H1 (cell line): Measurements from ENCODE around the gene FPGS. TPM values are rescaled to one million over a fixed set of nuclear protein-coding genes. Genes with fewer than 3 reads are reported as not detected.

ENCODE experiments used
- CTCF ChIA-PET: fragments of 300-600 bp; sonication (Branson Sonifier 250); formaldehyde crosslinking; loops from one replicate; lab custom pipeline; 2021; ENCODE audit not compliant: partially characterized antibody; lab: Charles Lee
- POLR2A ChIA-PET: fragments of 300-600 bp; sonication (Branson Sonifier 250); formaldehyde crosslinking; loops from one replicate; lab custom pipeline; 2021; ENCODE audit warnings: inconsistent platforms; ENCODE audit not compliant: partially characterized antibody; lab: Charles Lee
- DNase-seq, 2 experiments: peaks; one replicate each; pipeline versions ENCODE4 v3.0.0 to v3.0.0-alpha.2; 2010 to 2022; ENCODE audit warnings: low spot score in 2 of 2, low read depth in 1 of 2, mixed read lengths in 1 of 2
- FAIRE-seq: peaks from 2 replicates; lab custom pipeline; 2011; peaks lifted over from hg19 to GRCh38; lab: Jason Lieb, UNC
- H2AFZ ChIP-seq: 2 replicates; pipeline ENCODE4 v1.8.1; 2012; ENCODE audit warnings: low read length, inconsistent platforms
- H2AK5ac ChIP-seq: 2 replicates; pipeline ENCODE4 v1.6.1; 2013; ENCODE audit warnings: low read depth, low read length
- H2BK120ac ChIP-seq: replicated peaks from 2 replicates; pipeline ENCODE3; 2013; ENCODE audit warnings: low read depth, low read length, inconsistent platforms
- H2BK12ac ChIP-seq: 2 replicates; pipeline ENCODE4 v1.6.1; 2013; ENCODE audit warnings: low read depth, low read length
- H2BK15ac ChIP-seq: 2 replicates; pipeline ENCODE4 v1.6.1; 2013; ENCODE audit warnings: low read length
- H2BK20ac ChIP-seq: 2 replicates; pipeline ENCODE4 v1.6.1; 2013; ENCODE audit warnings: low read length
- H2BK5ac ChIP-seq: 2 replicates; pipeline ENCODE4 v1.6.1; 2013; ENCODE audit warnings: low read depth, low read length
- H3K14ac ChIP-seq: 2 replicates; pipeline ENCODE4 v1.6.1; 2013; ENCODE audit warnings: inconsistent platforms; ENCODE audit not compliant: insufficient read length
- H3K18ac ChIP-seq: 2 replicates; pipeline ENCODE4 v1.6.1; 2013; ENCODE audit warnings: low read length; ENCODE audit errors: extremely low read depth
- H3K23ac ChIP-seq: 2 replicates; pipeline ENCODE4 v1.6.1; 2013; ENCODE audit warnings: inconsistent platforms; ENCODE audit not compliant: insufficient read length
- H3K23me2 ChIP-seq: 2 replicates; pipeline ENCODE4 v1.6.1; 2013; ENCODE audit warnings: low read depth, low read length
- H3K27ac ChIP-seq: 2 replicates; pipeline ENCODE4 v1.6.1; 2011; ENCODE audit warnings: low read depth, low read length, inconsistent platforms
- H3K27me3 ChIP-seq, 4 experiments: replicated peaks in 1 of 4; 1 replicate in 1 of 4; 2 replicates in 3 of 4; pipeline versions ENCODE4 v1.6.1 to v1.8.1; 2011 to 2013; ENCODE audit warnings: low read length in 3 of 4, mild to moderate bottlenecking in 3 of 4, inconsistent platforms in 2 of 4, mixed read lengths in 2 of 4, moderate library complexity in 1 of 4; ENCODE audit not compliant: control insufficient read depth in 3 of 4, insufficient read depth in 3 of 4; ENCODE audit errors: extremely low read depth in 1 of 4
- H3K36me3 ChIP-seq, 4 experiments: 2 replicates each; pipeline versions ENCODE4 v1.6.1 to v1.8.1; 2011 to 2013; ENCODE audit warnings: mild to moderate bottlenecking in 4 of 4, low read length in 3 of 4, moderate library complexity in 2 of 4, control low read depth in 1 of 4, inconsistent platforms in 1 of 4; ENCODE audit not compliant: insufficient read depth in 4 of 4, control insufficient read depth in 2 of 4
- H3K4ac ChIP-seq: replicated peaks from 2 replicates; pipeline ENCODE3; 2013; ENCODE audit warnings: low read length, low read depth, mixed read lengths, inconsistent platforms; ENCODE audit not compliant: insufficient read length
- H3K4me1 ChIP-seq, 4 experiments: replicated peaks in 1 of 4; 1 replicate in 1 of 4; 2 replicates in 3 of 4; pipeline versions ENCODE4 v1.6.1 to v1.8.1; 2011 to 2013; ENCODE audit warnings: low read length in 3 of 4, inconsistent platforms in 2 of 4, mixed read lengths in 1 of 4; ENCODE audit not compliant: insufficient read depth in 4 of 4, control insufficient read depth in 3 of 4
- H3K4me2 ChIP-seq, 2 experiments: 2 replicates each; pipeline versions ENCODE4 v1.6.1 to v1.8.1; 2011 to 2013; ENCODE audit warnings: low read depth in 2 of 2, low read length in 2 of 2, control low read depth in 1 of 2, inconsistent platforms in 1 of 2, mild to moderate bottlenecking in 1 of 2; ENCODE audit not compliant: insufficient read depth in 1 of 2
- H3K4me3 ChIP-seq, 4 experiments: fragments of 200-600, 300-600 bp in 1 of 4; sonication (generic), shearing (Covaris generic), sonication (Bioruptor Twin) in 1 of 4; 2 replicates each; pipeline versions ENCODE4 v1.5.1 to v1.8.1; 2011 to 2016; ENCODE audit warnings: low read length in 4 of 4, low read depth in 3 of 4, control low read depth in 2 of 4, inconsistent platforms in 2 of 4, mild to moderate bottlenecking in 2 of 4, mixed read lengths in 1 of 4, moderate library complexity in 1 of 4; ENCODE audit not compliant: insufficient read depth in 2 of 4; ENCODE audit errors: extremely low read depth in 1 of 4
- H3K56ac ChIP-seq: replicated peaks from 2 replicates; pipeline ENCODE3; 2013; ENCODE audit warnings: low read depth, mild to moderate bottlenecking, mixed read lengths, low read length, inconsistent platforms; ENCODE audit not compliant: insufficient read length
- H3K79me1 ChIP-seq: 2 replicates; pipeline ENCODE4 v1.6.1; 2013; ENCODE audit warnings: low read depth, low read length, control low read depth
- H3K79me2 ChIP-seq, 2 experiments: 2 replicates each; pipeline versions ENCODE4 v1.6.1 to v1.8.1; 2012 to 2013; ENCODE audit warnings: low read length in 2 of 2, mild to moderate bottlenecking in 2 of 2, inconsistent platforms in 1 of 2; ENCODE audit not compliant: insufficient read depth in 2 of 2, control insufficient read depth in 1 of 2
- H3K9ac ChIP-seq, 4 experiments: replicated peaks in 1 of 4; 1 replicate in 1 of 4; 2 replicates in 3 of 4; pipeline versions ENCODE4 v1.6.1 to v1.8.1; 2011 to 2013; ENCODE audit warnings: low read depth in 3 of 4, low read length in 3 of 4, control low read depth in 2 of 4, mild to moderate bottlenecking in 2 of 4, moderate library complexity in 2 of 4, inconsistent platforms in 1 of 4; ENCODE audit errors: extremely low read depth in 1 of 4
- H3K9me3 ChIP-seq, 2 experiments: 2 replicates each; pipeline versions ENCODE4 v1.6.1 to v1.8.1; 2012 to 2013; ENCODE audit warnings: mild to moderate bottlenecking in 2 of 2, moderate library complexity in 2 of 2, control low read depth in 1 of 2, inconsistent platforms in 1 of 2, low read depth in 1 of 2, low read length in 1 of 2, mixed read lengths in 1 of 2; ENCODE audit not compliant: insufficient read depth in 2 of 2
- H4K20me1 ChIP-seq, 2 experiments: replicated peaks in 1 of 2; 2 replicates each; pipeline versions ENCODE3 to v1.8.1; 2011 to 2013; ENCODE audit warnings: inconsistent platforms in 2 of 2, low read length in 2 of 2, mild to moderate bottlenecking in 1 of 2; ENCODE audit not compliant: insufficient read depth in 2 of 2, control insufficient read depth in 1 of 2
- H4K5ac ChIP-seq: 2 replicates; pipeline ENCODE4 v1.6.1; 2013; ENCODE audit warnings: low read length, low read depth, mixed read lengths, inconsistent platforms; ENCODE audit not compliant: insufficient read length
- H4K8ac ChIP-seq: 2 replicates; pipeline ENCODE4 v1.8.0; 2013; ENCODE audit warnings: mild to moderate bottlenecking, moderate library complexity, low read length, inconsistent platforms; ENCODE audit not compliant: insufficient read depth; ENCODE audit errors: extremely low read depth
- H4K91ac ChIP-seq: replicated peaks from 2 replicates; pipeline ENCODE3; 2013; ENCODE audit warnings: low read length, mixed read lengths, inconsistent platforms; ENCODE audit not compliant: insufficient read length
- CBX5 ChIP-seq: fragments of 300-800, 300-1000 bp; sonication (generic); IDR thresholded peaks from 2 replicates; pipeline ENCODE4 v1.7.1; 2016; ENCODE audit warnings: antibody characterized with exemption, low read length, low read depth
- CHD1 ChIP-seq: IDR thresholded peaks from 2 replicates; pipeline ENCODE4 v1.6.1; 2012; ENCODE audit warnings: low read depth, low read length, improper control_type of control experiment
- EGR1 ChIP-seq: IDR thresholded peaks from 2 replicates; pipeline ENCODE4 v1.6.1; 2011; ENCODE audit warnings: low read depth, low read length, borderline replicate concordance
- EZH2 ChIP-seq: fragments of 200-600 bp; sonication (generic); IDR thresholded peaks from 2 replicates; pipeline ENCODE4 v1.7.1; 2012; ENCODE audit warnings: low read depth, mild to moderate bottlenecking, moderate library complexity, low read length, inconsistent platforms; ENCODE audit not compliant: severe bottlenecking
- GABPA ChIP-seq: IDR thresholded peaks from 2 replicates; pipeline ENCODE4 v1.6.1; 2011; ENCODE audit warnings: mild to moderate bottlenecking, low read length, moderate library complexity, borderline replicate concordance; ENCODE audit not compliant: insufficient read depth
- RFX5 ChIP-seq: IDR thresholded peaks from 2 replicates; pipeline ENCODE4 v1.6.1; 2011; ENCODE audit warnings: low read depth, low read length, improper control_type of control experiment, borderline replicate concordance
- SP1 ChIP-seq: IDR thresholded peaks from 2 replicates; pipeline ENCODE4 v1.6.1; 2011; ENCODE audit warnings: low read depth, low read length
- SUZ12 ChIP-seq: fragments of 200-600 bp; sonication (generic); IDR thresholded peaks from 2 replicates; pipeline ENCODE4 v1.6.1; 2012; ENCODE audit warnings: mild to moderate bottlenecking, inconsistent platforms, low read length, moderate library complexity, mixed read lengths
- TAF1 ChIP-seq: IDR thresholded peaks from 2 replicates; pipeline ENCODE4 v1.6.1; 2011; ENCODE audit warnings: mild to moderate bottlenecking, low read depth, low read length
- TAF7 ChIP-seq: optimal IDR thresholded peaks from 2 replicates; pipeline ENCODE3; 2011; ENCODE audit warnings: low read depth, mild to moderate bottlenecking, inconsistent platforms, low read length, moderate library complexity, borderline replicate concordance
- TEAD4 ChIP-seq: IDR thresholded peaks from 2 replicates; pipeline ENCODE4 v1.6.1; 2012; ENCODE audit warnings: low read depth, low read length, inconsistent platforms, mixed read lengths
- WGBS, 2 experiments: shearing (Covaris generic) in 1 of 2; methylation state at CpG; one replicate each; pipeline versions ENCODE4 v1.1.6 to v1.1.7; 2013 to 2015; ENCODE audit warnings: low lambda C conversion rate in 2 of 2, mixed read lengths in 2 of 2, inconsistent platforms in 1 of 2, low coverage in 1 of 2, missing lambda C conversion rate in 1 of 2; ENCODE audit not compliant: insufficient replicate concordance in 2 of 2, insufficient coverage in 1 of 2, insufficient read length in 1 of 2; ENCODE audit errors: extremely low coverage in 1 of 2, missing lambda C conversion rate in 1 of 2; 5-methylcytosine and 5-hydroxymethylcytosine counted together
- polyA plus RNA-seq, 7 experiments: library from polyadenylated mRNA; depleted of rRNA in 3 of 7; stranded (reverse) in 5 of 7; unstranded in 2 of 7; fragments of >200 nt in 5 of 7; fragments of 200-250 nt in 2 of 7; gene quantifications; 1 replicate in 5 of 7; 2 replicates in 1 of 7; 4 replicates in 1 of 7; pipeline versions ENCODE4 v1.2.1 to v1.2.3, GENCODE V29; 2011 to 2013; ENCODE audit warnings: missing spikeins in 2 of 7, mixed read lengths in 2 of 7
- total RNA-seq: library from RNA; stranded (reverse); fragmentation: NEBNext Ultra II Directional; extraction: Animal tissue kit (Norgen Biotek cat#: 25700); gene quantifications from 2 replicates; pipeline ENCODE4 v1.2.1, GENCODE V29; 2021
- TF ChIP-seq, protein P1 (sequence below): IDR thresholded peaks from 2 replicates; pipeline ENCODE4 v1.6.1; 2012; ENCODE audit warnings: inconsistent platforms

FPGS gene
- total and polyA plus RNA-seq, 2 of the 8 experiments (the other 6 are each of a cell fraction or from before 2014, with no cell fraction given), result 62.4 to 83.0 TPM

DNA sequence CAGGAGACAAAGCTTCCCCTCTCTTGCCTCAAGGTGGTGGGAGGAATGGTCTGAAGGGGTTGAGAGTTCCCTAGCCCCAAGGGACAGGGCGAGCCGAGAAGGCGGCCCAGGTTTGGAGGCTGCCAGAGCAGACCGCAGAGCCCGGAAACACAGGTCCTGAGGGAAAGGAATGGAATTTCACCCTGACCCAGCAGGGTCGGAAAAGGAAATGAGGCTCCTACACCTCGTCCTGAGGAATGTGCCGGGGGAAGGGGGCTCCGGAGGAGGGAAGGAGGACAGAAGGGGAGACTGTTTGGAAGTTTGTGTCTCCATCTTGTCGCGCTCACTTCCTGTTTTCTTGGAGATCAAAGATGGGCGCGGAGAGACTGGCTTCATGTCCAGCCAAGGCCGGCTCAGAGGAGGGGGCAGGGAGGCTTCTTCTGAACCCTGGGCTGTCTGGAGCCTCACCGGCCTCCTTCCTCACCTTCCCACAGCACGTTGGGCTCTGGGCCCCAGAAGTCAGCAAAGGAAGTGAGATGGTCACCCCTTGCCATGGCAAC lies 42.2 kb downstream of the FPGS start:
- Histone ChIP-seq H3K36me3 (no peaks in the 10 kb centered on the region), H3K14ac (no peak overlapping the region), H2AFZ (peak overlapping the region; percentile 74; the same call in 1 of the 2 replicates), H3K18ac (peak overlapping the region; percentile 87), H2AK5ac (no peak overlapping the region), H3K9ac (no peak overlapping the region), H3K4me1 (peaks cover 0 to 8% (median 5%) of the 10 kb centered on the region in 4 experiments; a peak in 6 of 7 replicates), H3K27me3 (no peaks in the 10 kb centered on the region; a peak in 1 of 7 replicates), H3K79me1 (no peaks in the 10 kb centered on the region), H3K56ac (no peak overlapping the region), H4K20me1 (no peaks in the 10 kb centered on the region), H3K79me2 (no peaks in the 10 kb centered on the region), H4K5ac (no peak overlapping the region), H3K4me2 (peak overlapping the region in 1 of 2 experiments; percentile 37; a peak in 2 of 4 replicates), H4K8ac (peak overlapping the region; percentile 79; the same call in 1 of the 2 replicates), H2BK20ac (peak overlapping the region; percentile 98; the same call in 1 of the 2 replicates), H2BK15ac (0 out of 2 replicates have a peak overlapping the region, but pooled peaks have one; percentile 81), H2BK120ac (no peak overlapping the region), H2BK12ac (peak overlapping the region; percentile 70; the same call in 1 of the 2 replicates), H4K91ac (peak overlapping the region; percentile 49), H3K4me3 (no peak overlapping the region), H3K9me3 (no peaks in the 10 kb centered on the region), H3K4ac (no peak overlapping the region), H3K23ac (no peak overlapping the region), H3K23me2 (no peaks in the 10 kb centered on the region), H3K27ac (no peak overlapping the region; the same call in 1 of the 2 replicates), H2BK5ac (peak overlapping the region; percentile 80; the same call in 1 of the 2 replicates)
- CTCF ChIA-PET, result interaction anchor here (0.6 to 4.5 kb wide), 11 partner anchors 8 to 341 kb away, joined by 3 to 41 read pairs (median 4); no protein-coding TSS in a partner anchor
- FAIRE-seq, result no peak
- WGBS, 2 experiments, result 80% methylated on average over 16 of the region's 16 CpGs; no CpG with 5 or more reads in 1 of the 2 experiments
- no peak for DNase-seq
- POLR2A ChIA-PET, result interaction anchor here (0.7 to 1.8 kb wide), 7 partner anchors 9 to 50 kb away, joined by 3 to 9 read pairs (median 4); partner anchors contain the start of genes ENG and FPGS
- TF ChIP-seq RFX5, result no peak
- TF ChIP-seq SUZ12, result no peak
- no peak for TF ChIP-seq EZH2
- peak; percentile 72 for TF ChIP-seq SP1
- TF ChIP-seq GABPA, result no peak
- TF ChIP-seq TAF7, result no peak
- TF ChIP-seq CBX5, result no peak
- 0 out of 2 replicates have a peak, but pooled peaks have one; percentile 22 for TF ChIP-seq TAF1
- TF ChIP-seq CHD1, result no peak
- TF ChIP-seq, protein P1, sequence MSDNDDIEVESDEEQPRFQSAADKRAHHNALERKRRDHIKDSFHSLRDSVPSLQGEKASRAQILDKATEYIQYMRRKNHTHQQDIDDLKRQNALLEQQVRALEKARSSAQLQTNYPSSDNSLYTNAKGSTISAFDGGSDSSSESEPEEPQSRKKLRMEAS, result no peak
- 0 out of 2 replicates have a peak, but pooled peaks have one; percentile 58 for TF ChIP-seq TEAD4
- no peak for TF ChIP-seq EGR1
